VCaP (cell line): ENCODE measurements around the gene CEP290.

Experiments
- H3K27ac ChIP-seq: fragments of 450-650 bp; 2 replicates; pipeline ENCODE4 v1.5.1; 2017
- CTCF ChIP-seq: fragments of 450-650 bp; conservative IDR thresholded peaks from 2 replicates; pipeline ENCODE4 v1.5.1; 2017; ENCODE audit warnings: mild to moderate bottlenecking, moderate library complexity

The CEP290 gene

DNA sequence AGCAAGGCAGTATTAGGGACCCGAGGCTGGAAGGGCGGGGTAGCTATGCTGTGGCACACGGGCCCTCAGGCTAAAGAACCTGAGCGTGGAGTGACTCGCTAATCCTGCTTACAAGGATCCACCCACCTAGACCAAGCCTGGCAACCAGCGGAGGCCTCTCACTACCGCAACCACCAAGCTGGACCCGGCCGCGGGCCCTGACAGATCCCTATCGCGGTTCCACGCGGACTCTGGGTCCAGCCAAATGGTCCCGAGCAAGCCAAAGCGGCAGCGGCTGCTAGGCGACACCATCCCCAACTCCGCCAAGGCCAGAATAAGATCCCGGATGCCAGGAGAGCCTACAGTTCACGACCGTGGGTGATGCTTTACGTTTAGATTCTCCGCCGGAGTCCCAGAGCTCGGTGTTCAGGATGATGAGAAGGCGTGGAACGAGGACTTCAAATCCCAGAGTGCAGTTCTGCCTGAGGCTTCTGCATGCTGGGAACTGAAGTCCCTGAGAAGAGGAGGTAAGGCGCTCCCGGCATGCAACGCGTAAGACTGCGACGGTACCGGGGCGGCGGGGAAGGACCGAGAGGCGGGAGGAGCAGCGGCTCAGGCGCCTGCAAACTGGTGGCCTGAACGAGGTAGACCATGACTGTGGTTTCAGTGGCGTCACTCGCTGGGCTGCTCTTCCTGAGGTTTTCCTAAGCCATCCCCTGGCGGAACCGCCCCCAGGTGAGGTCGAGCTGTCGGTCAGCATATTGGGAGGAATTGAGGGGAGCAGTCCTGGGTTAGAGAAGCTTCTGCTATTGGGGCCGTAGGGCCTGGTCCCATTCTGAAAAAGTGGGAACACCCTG is at the start of gene CEP290, which contains the start of gene TMTC3:
Gene CEP290 (minus strand): TSS at position 315 of the 836 bp plus-strand sequence. CDS start 781 bp downstream, outside the sequence.
Gene TMTC3 (plus strand): TSS at position 534 of the 836 bp plus-strand sequence. CDS start 6,009 bp downstream, outside the sequence.
- H3K27ac ChIP-seq: peak within 1 kb of the TSS; percentile 83
- no peak for TF ChIP-seq CTCF

DNA sequence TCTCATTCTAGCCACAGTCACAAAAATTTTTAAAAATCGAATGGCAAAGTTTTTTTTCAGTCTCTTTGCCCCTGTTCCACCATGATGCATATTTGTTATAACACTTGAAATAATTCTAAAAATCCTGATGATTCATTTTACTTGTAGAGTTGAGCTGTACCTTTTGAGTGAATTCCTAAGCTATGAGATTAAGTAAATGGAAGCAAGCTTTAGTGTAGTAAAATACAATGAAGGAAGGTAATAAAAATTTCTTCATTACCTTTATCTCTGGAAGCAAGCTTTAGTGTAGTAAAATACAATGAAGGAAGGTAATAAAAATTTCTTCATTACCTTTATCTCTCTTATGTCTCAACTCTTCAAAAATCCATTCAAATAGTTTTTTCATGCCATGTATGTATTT is 46.3 kb upstream of the CEP290 start:
- no peak for TF ChIP-seq CTCF
- H3K27ac ChIP-seq: peak overlapping the region; percentile 78

DNA sequence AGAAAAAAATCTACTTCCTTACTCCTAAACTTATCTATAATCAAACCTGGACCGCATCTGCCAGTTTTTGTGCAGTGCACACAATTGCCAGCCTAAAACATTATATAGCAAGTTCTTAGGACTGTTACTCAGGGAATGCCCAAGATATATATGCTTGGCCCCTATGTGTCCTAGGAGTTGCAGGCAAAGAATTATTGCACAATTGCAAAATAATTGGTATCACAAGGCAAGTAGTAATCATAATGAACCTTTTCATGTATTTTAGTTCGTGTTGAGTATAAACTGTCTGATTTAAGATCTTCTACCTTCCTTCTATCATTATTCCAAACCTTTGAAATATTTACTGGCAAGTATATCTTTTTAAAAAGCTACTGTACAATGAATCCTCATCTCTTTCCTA is 45.7 kb upstream of the CEP290 start:
- TF ChIP-seq CTCF: no peak

DNA sequence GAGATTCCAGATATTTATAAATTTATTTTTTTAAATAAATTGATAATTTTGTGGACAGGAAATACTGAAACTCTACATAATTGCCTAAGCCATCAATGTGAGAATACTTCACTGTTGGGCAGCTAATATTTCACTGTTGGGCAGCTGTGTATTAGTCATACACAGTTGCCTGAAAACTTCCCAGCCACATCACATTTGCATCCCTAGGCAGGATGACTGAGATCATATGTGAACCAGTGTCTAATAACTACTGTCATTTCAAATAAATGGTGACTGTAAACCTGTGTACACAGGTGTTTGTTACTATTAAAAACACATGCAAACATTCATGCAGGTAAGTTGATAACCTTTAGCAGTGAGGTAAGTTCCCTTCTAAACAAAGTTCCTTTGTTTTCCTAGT is 44.1 kb upstream of the CEP290 start:
- TF ChIP-seq CTCF: no peak
- H3K27ac ChIP-seq: peak overlapping the region; percentile 78

More for the DNA sequence above, 45.7 kb upstream of the CEP290 start:
- peak overlapping the region; percentile 78 for H3K27ac ChIP-seq

GRCh38 chr12:88185279-88185678 is 43.4 kb upstream of the CEP290 start:
- H3K27ac ChIP-seq: peak overlapping the region; percentile 78
- no peak for TF ChIP-seq CTCF

GRCh38 chr12:88184196-88184595 is 42.3 kb upstream of the CEP290 start:
- H3K27ac ChIP-seq: peak overlapping the region; percentile 78
- no peak for TF ChIP-seq CTCF

- TF ChIP-seq CTCF: no peak
- H3K27ac ChIP-seq: no peak overlapping the region
Measured at GRCh38 chr12:88182416-88182815, 40.5 kb upstream of the CEP290 start.
